ENCODE measurements around the gene CAP2. TPM values are rescaled to one million over a fixed set of nuclear protein-coding genes. Genes with fewer than 3 reads are reported as not detected.

The CAP2 gene
- total RNA-seq, 1 donor from 2014 or later = 21.8 TPM

GRCh38 chr6:17475606-17476244, 82.3 kb downstream of the CAP2 start:
- peaks cover 3% of the 10 kb centered on the region for H3K36me3 Mint-ChIP-seq (ENCODE audit: low read depth)
- no peaks in the 10 kb centered on the region for H3K9me3 Mint-ChIP-seq
- TF ChIP-seq CTCF (conservative IDR thresholded peaks at IDR 0.05) = no peak

GRCh38 chr6:17476511-17476910, 83.1 kb downstream of the CAP2 start:
- no peak overlapping the region for H3K4me3 Mint-ChIP-seq
- no peaks in the 10 kb centered on the region for H3K4me1 Mint-ChIP-seq
- H3K36me3 Mint-ChIP-seq (ENCODE audit: low read depth) = no peaks in the 10 kb centered on the region
- H3K27me3 Mint-ChIP-seq (ENCODE audit: low read depth) = no peaks in the 10 kb centered on the region
- no peak overlapping the region for H3K27ac Mint-ChIP-seq (ENCODE audit: unreplicated experiment)
- no peak for DNase-seq (ENCODE audit: low read depth, low spot score)
- no peak for TF ChIP-seq CTCF (conservative IDR thresholded peaks at IDR 0.05)
- H3K9me3 Mint-ChIP-seq = no peaks in the 10 kb centered on the region

More at GRCh38 chr6:17475606-17476244, 82.3 kb downstream of the CAP2 start:
- H3K27me3 Mint-ChIP-seq (ENCODE audit: low read depth) = no peaks in the 10 kb centered on the region
- H3K4me3 Mint-ChIP-seq = no peak overlapping the region
- no peak overlapping the region for H3K27ac Mint-ChIP-seq (ENCODE audit: unreplicated experiment)
- DNase-seq (ENCODE audit: low read depth, low spot score) = no peak
- H3K4me1 Mint-ChIP-seq = no peaks in the 10 kb centered on the region

- no peak overlapping the region for H3K4me3 Mint-ChIP-seq
- H3K36me3 Mint-ChIP-seq (ENCODE audit: low read depth) = peaks cover 2% of the 10 kb centered on the region
- H3K9me3 Mint-ChIP-seq = no peaks in the 10 kb centered on the region
- TF ChIP-seq CTCF (conservative IDR thresholded peaks at IDR 0.05) = no peak
- H3K27ac Mint-ChIP-seq (ENCODE audit: unreplicated experiment) = no peak overlapping the region
- no peaks in the 10 kb centered on the region for H3K27me3 Mint-ChIP-seq (ENCODE audit: low read depth)
- H3K4me1 Mint-ChIP-seq = no peaks in the 10 kb centered on the region
- DNase-seq (ENCODE audit: low read depth, low spot score) = no peak
These were observed 84.0 kb downstream of the CAP2 start for GRCh38 chr6:17477356-17477755.

GRCh38 chr6:17478223-17478907, 85.0 kb downstream of the CAP2 start:
- Mint-ChIP-seq H3K9me3 (peaks cover 3% of the 10 kb centered on the region), H3K4me1 (peaks cover 6% of the 10 kb centered on the region), H3K4me3 (no peak overlapping the region), H3K27ac (ENCODE audit: unreplicated experiment) (no peak overlapping the region), H3K36me3 (ENCODE audit: low read depth) (peaks cover 9% of the 10 kb centered on the region), H3K27me3 (ENCODE audit: low read depth) (no peaks in the 10 kb centered on the region)
- TF ChIP-seq CTCF (conservative IDR thresholded peaks at IDR 0.05) = no peak
- no peak for DNase-seq (ENCODE audit: low read depth, low spot score)

GRCh38 chr6:17478946-17479345, 85.6 kb downstream of the CAP2 start:
- Mint-ChIP-seq H3K4me3 (no peak overlapping the region), H3K36me3 (ENCODE audit: low read depth) (peaks cover 9% of the 10 kb centered on the region), H3K4me1 (peaks cover 6% of the 10 kb centered on the region), H3K9me3 (peaks cover 3% of the 10 kb centered on the region), H3K27ac (ENCODE audit: unreplicated experiment) (no peak overlapping the region), H3K27me3 (ENCODE audit: low read depth) (no peaks in the 10 kb centered on the region)
- no peak for TF ChIP-seq CTCF (conservative IDR thresholded peaks at IDR 0.05)
- no peak for DNase-seq (ENCODE audit: low read depth, low spot score)

All from neural crest cell (in vitro differentiated cells).